NCI-H2107 treated with DMSO at 0.1 percent for 48 hours (cell line): ENCODE data around the gene REEP1.
A peak's percentile ranks its signal among the peaks of the same experiment; 100 is the strongest.

Source experiments
- DNase-seq: peaks from one replicate; lab custom pipeline; 2025; ENCODE audit not compliant: unreplicated experiment; lab: John Stamatoyannopoulos, UW

REEP1 gene

DNA sequence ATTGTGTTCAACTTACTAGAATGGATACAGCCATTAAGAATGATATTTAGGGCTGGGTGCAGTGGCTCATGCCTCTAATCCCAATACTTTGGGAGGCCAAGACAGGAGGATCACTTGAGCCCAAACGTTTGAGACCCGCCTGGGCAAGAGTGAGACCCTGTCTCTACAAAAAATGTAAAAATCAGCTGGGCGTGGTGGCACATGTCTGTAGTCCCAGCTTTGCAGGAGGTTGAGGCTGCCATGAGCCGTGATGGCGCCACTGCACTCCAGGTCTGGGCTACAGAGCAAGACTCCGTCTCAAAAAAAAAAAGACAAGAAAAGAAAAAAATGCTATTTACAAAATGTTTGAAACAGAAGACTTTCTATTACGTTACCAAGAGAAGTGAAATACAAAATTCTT, 30.0 kb downstream of the REEP1 start:
- no peak for DNase-seq

DNA sequence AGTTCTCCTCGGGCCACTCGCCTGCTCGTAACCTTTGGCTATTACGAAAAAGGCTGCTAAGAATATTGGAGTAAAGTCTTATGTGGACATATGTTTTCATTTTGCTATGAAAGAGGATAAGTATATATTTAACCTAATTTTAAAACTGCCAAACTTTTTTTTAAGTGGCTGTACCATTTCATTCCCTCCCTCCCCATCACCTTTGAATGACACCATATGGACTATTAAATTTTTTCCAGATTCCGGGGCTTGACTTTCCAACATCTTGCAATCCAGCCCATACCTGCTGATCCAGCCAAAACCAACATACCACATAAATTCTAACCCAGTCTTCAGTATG, 31.5 kb downstream of the REEP1 start:
- no peak for DNase-seq

- no peak for DNase-seq
These were observed 32.1 kb downstream of the REEP1 start for GRCh38 chr2:86305195-86305914.

DNA sequence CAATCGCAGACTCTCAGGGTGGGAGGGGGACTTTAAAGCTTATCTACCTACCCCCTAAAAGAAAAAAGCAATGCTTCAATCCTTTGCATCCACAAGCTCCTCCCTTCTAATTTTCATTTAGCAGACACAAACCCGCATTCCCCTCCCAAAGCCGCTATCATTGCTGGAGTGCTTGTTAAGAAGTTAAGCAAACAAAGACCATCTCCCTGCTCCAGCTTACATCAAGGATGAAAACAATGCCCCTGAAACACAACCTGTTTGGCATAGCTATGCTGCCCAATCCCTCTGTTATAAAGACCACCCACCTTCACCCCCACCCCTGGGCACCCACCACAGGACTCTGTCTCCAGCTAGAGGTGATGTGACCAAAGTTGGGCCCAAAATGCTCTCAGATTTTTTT, 33.0 kb downstream of the REEP1 start:
- no peak for DNase-seq

DNA sequence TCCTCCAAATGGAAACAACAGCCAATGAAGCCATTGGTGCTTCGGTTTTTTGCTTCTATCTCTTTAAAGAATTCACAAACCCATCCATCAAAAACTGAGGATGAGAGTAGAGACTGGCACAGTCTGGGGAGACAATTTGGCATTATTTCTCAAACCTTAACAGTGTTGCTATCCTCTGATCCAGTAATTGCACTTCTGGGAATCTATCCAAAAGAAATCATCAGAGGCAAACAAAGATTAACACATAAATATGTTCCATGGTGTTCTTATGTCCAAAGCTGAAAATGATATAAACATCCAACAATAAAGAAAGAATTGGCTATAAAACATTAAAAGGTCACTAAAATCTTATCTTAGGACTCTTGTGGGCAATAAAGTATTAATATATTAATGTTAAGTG, 35.1 kb downstream of the REEP1 start:
- DNase-seq: no peak

DNA sequence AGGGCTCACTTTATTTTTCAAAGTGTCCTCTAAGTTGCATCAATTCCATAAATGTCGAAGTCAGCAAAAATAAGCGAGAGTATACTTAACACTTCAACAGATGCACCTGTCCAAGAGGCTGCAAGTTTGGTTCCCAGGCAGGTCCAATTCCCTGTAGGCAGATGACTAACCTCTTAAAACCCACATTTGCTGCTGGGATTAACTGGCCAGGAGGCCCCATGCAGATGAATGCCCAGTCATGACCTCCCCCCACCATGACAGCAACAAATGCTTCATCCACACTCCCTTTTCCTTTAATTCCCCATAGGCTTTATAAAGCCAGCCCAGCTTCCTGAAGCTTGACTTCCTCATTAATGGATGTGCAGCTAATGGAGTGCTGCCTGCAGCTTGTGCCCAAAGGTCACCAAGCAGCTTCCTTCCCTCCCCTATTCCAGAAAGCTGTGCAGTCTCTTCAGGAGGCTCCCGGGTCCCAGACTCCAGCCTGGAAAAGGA, 35.7 kb downstream of the REEP1 start:
- DNase-seq: no peak

DNA sequence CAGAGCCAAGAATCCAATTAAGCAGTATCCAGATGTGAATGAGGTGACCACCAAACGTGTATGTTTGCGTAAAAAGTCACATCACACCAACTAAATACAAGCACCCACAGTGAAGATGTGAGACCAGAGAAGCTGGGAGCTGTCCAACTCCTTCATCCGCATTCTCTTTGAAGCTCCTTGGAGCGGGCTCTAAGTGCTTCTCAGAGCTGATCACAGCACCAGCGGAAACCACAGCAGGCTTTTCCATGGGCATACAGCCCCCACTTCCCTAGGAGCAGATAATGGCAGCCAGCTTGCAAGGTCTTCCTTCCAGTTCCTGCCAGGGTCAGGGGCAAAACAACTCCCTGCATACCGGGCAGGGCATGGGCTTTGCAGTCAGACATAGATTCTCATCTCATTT, 36.4 kb downstream of the REEP1 start:
- DNase-seq: no peak

DNA sequence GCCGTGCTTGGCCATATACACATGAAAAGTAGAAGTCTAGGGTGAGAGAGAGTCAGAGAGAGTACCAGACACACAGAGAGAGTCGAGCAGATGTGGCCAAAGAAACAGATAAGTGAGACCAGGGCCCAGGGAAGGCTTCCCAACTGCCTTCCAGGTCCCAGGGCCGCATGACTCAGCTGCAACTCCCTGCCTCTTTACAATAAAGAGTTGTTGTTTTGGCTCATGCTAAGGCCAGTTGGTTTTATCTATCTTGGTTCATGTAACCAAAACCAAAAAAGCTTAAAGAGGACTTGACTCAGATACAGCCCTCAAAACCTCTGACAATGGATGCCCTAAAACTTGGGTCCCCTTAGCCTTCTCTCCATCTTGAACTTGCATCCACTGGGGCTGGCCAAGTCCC, 36.9 kb downstream of the REEP1 start:
- no peak for DNase-seq

GRCh38 chr2:86298411-86299390, 38.7 kb downstream of the REEP1 start:
- no peak for DNase-seq

GRCh38 chr2:86297382-86298147, 39.9 kb downstream of the REEP1 start:
- DNase-seq: no peak

DNA sequence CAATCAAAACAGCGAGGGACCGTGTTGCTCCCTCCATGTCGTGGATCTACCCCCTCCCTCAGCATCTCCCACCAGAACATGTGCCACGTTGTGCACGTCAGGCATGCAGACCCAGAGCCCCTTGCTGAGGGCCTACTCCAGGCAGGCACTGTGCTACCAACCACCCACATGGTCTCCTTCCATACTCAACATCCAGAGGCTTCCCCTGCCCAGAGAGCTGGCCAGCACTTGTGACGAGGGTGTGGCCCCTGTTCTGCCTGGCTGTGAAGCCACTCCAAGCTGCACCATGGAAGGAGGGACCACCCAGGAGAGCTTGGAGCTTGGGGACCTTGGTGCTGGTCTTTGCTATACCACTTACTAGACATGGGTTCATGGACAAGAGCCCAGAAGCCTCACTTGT, 40.5 kb downstream of the REEP1 start:
- DNase-seq: no peak

GRCh38 chr2:86295066-86295465, 42.4 kb downstream of the REEP1 start:
- DNase-seq: no peak

- no peak for DNase-seq
These were observed 43.8 kb downstream of the REEP1 start for GRCh38 chr2:86293612-86294011.

DNA sequence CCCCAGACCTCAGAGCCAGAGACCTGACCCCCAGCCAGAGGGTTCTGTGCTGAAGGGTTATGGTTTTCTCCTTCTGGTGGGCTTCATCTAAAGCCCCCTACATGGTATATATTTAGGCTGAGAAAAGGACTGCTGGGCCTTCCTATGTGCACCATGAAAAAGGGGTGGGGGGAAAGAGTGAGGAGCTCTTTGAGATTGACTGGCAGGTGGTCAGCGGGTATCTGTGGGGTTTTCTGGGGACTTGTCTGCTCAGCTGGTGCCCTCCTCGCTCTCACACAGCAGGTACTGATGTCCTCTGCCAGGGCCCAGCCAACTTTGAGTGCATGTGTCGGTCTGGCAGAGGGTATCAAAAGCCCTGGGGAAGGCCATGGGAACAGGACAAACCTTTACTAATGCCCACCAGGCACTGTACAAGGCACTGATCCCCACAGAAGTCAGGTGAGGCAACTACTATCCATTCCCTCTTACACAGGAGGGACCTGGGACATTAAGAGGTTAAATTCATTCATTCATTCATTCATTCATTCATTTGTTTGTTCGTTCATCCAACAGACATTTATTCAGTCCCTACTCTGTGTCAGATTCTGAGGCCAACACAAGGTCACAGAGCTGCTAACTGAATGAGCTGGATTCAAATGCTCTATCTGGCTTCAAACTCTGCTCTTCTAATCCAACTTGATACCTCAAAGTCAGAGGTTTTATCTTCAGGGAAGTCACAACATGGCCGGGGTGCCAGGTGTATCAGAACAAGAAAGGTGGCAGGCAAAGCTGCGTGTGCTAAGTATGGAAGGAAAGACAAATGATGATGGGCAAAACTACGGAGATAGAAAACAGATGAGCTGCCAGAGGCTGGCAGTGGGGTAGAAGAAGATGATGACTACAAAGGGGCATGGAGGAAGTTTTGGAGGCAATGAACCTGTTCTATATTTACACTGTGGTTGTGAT, 44.6 kb downstream of the REEP1 start:
- no peak for DNase-seq

DNA sequence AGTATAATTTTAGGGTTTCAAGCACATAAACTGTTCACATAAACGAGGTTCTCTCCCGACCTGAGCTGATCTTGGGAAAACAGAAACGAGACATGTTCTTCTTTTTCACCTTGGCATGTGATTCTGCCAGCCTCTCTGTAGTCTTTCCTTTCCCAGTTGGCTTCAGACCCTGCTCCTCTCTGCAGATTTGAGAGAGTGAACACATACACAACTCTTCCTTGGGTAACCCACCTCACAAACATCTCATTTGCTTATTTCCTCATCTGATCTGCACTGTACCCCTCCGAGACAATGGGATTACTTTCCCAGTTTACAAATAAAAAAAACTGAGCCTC, 46.1 kb downstream of the REEP1 start:
- no peak for DNase-seq

DNA sequence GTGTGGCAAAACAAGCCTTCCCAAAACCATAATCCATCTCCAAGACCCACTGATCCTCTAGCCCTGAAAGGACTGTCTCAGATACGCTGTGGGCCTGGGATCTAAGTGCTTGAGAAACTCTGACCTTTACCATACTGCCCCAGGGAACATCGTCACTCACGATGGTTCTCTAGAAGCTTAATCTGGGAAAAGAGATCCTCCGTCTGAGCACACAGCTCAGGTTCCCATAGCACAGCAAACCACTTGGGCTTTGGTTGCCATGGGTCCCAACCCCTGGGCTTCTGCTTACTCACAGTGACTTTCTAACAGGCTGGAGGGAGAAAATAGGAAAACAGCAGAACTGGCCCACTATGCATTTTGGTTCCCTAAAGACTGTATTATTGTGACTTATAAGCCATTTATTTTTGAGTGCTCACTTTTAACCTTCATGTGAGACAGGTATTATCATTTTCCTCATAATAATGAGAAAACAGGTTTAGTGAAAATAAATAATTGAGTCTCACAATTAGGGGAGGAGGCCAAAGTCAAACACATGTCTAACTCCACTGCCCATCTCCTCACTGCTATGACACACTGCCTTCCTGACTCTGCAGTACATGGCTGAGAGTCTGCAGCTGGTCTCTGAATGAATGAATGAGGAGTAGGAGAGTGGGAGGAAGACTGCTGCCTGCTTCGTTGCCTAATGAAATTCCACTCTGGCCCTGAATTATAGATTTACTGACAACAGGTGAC, 46.7 kb downstream of the REEP1 start:
- DNase-seq: peak; percentile 35

DNA sequence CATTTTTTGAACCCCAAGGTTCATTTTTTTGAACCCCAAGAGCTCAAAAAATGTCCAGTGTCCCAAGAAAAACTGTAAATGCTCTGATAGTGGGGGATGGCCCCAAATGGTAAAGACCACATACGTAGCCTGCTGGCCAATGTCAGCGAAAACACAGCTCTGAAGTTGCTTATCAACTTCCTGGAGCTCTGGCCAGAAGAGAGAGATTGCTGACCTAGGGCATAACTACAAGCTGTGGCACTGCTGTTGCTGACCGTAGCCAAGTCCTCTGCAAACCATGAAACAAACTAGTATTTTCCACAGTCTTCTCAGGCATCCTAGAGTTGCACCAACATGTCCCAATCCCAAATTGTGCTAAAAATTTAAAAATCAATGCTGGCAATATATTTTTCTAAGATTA, 50.9 kb downstream of the REEP1 start:
- DNase-seq: no peak

- DNase-seq: no peak
These were observed 51.4 kb downstream of the REEP1 start for GRCh38 chr2:86285981-86286380.

- DNase-seq: no peak
These were observed 51.9 kb downstream of the REEP1 start for GRCh38 chr2:86285571-86285970.

- DNase-seq: no peak
These were observed 52.4 kb downstream of the REEP1 start for GRCh38 chr2:86284987-86285386.
